GM12891 (cell line): ENCODE data around the gene RHCG.

Source experiments
- POLR2A ChIP-seq: IDR thresholded peaks from 2 replicates; pipeline ENCODE4 v1.6.1; 2011; ENCODE audit warnings: low read depth, low read length, control low read depth
- POLR2AphosphoS5 ChIP-seq: IDR thresholded peaks from 2 replicates; pipeline ENCODE4 v1.6.1; 2011; ENCODE audit warnings: low read depth, low read length, control low read depth

DNA sequence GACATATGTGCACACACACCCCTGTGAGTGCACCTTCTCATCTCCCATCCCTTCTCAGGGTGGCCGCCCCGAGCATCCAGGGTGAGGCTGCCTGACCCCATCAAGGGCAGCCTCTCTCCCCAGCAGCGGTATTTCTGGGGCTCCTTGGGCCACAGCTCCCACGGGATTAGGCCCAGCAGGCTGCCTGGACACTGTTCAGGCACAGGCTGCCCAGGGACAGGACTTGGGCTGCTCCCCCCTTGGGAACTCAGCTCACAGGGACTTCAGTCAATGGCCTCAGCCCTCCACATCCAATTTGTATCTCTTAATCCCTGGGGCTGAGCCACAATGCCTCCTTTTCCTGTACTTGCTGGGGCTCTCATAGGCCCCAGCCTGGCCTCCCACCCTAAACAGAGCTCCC, 35.0 kb downstream of the RHCG start:
- TF ChIP-seq POLR2A (no peak), POLR2AphosphoS5 (no peak)
